ENCODE measurements around the gene ZNF532.
"Not testable (repeated sequence)": the region's sequence is repeated elsewhere in the genome, so short reads cannot be mapped to it uniquely, and the experiment has no call there.

Gene ZNF532

GRCh38 chr18:58864146-58865032 lies at the start of gene ZNF532:
Gene ZNF532 (plus strand): TSS chr18:58864877. CDS start in a region left out here.
- no peak for FAIRE-seq

GRCh38 chr18:58819051-58819450 lies 45.6 kb upstream of the ZNF532 start:
- FAIRE-seq: no peak

GRCh38 chr18:58820251-58820650 lies 44.4 kb upstream of the ZNF532 start:
- FAIRE-seq: no peak

- no peak for FAIRE-seq
Measured at GRCh38 chr18:58822944-58823343, 41.7 kb upstream of the ZNF532 start.

GRCh38 chr18:58823412-58823811 lies 41.3 kb upstream of the ZNF532 start:
- no peak for FAIRE-seq

- not testable (repeated sequence) for FAIRE-seq
Measured at GRCh38 chr18:58826926-58827325, 37.8 kb upstream of the ZNF532 start.

- no peak for FAIRE-seq
Measured at GRCh38 chr18:58827428-58827827, 37.2 kb upstream of the ZNF532 start.

- FAIRE-seq: no peak
Measured at GRCh38 chr18:58827886-58828285, 36.8 kb upstream of the ZNF532 start.

GRCh38 chr18:58828399-58829121 lies 36.1 kb upstream of the ZNF532 start:
- FAIRE-seq: no peak

GRCh38 chr18:58829263-58829662 lies 35.4 kb upstream of the ZNF532 start:
- no peak for FAIRE-seq

- not testable (repeated sequence) for FAIRE-seq
Measured at GRCh38 chr18:58829886-58830285, 34.8 kb upstream of the ZNF532 start.

- no peak for FAIRE-seq
Measured at GRCh38 chr18:58831606-58832005, 33.1 kb upstream of the ZNF532 start.

- no peak for FAIRE-seq
Measured at GRCh38 chr18:58838165-58838860, 26.4 kb upstream of the ZNF532 start.

- FAIRE-seq: no peak
Measured at GRCh38 chr18:58838946-58839345, 25.7 kb upstream of the ZNF532 start.

GRCh38 chr18:58842978-58843687 lies 21.5 kb upstream of the ZNF532 start:
- no peak for FAIRE-seq

GRCh38 chr18:58843688-58844035 lies 21.0 kb upstream of the ZNF532 start:
- FAIRE-seq: no peak

GRCh38 chr18:58844871-58845270 lies 19.8 kb upstream of the ZNF532 start:
- no peak for FAIRE-seq

- no peak for FAIRE-seq
Measured at GRCh38 chr18:58845928-58846724, 18.6 kb upstream of the ZNF532 start.

- no peak for FAIRE-seq
Measured at GRCh38 chr18:58847383-58848071, 17.1 kb upstream of the ZNF532 start.

GRCh38 chr18:58848685-58849084 lies 16.0 kb upstream of the ZNF532 start:
- no peak for FAIRE-seq

- FAIRE-seq: no peak
Measured at GRCh38 chr18:58850786-58851469, 13.7 kb upstream of the ZNF532 start.
